C4-2B (cell line): ENCODE data around the gene INPP5K.

Experiments
- CTCF ChIP-seq: fragments of 450-650 bp; conservative IDR thresholded peaks from 2 replicates; pipeline ENCODE4 v1.5.1; 2017; ENCODE audit warnings: mild to moderate bottlenecking
- ZFX ChIP-seq: fragments of 450-650 bp; IDR thresholded peaks from 2 replicates; pipeline ENCODE4 v1.6.1; 2017

GRCh38 chr17:1484676-1485422 is 31.6 kb downstream of the INPP5K start:
- no peak for TF ChIP-seq CTCF
- no peak for TF ChIP-seq ZFX
